NCI-H1048 (cell line): ENCODE results near the gene NBPF10.
"Not testable (repeated sequence)": the region's sequence is repeated elsewhere in the genome, so short reads cannot be mapped to it uniquely, and the experiment has no call there.

ENCODE experiments used
- DNase-seq: peaks from one replicate; lab custom pipeline; 2025; lab: John Stamatoyannopoulos, UW

NBPF10 gene

GRCh38 chr1:146144465-146144864, at the start of gene NBPF10:
NBPF10 (minus strand) TSS chr1:146144804; CDS start chr1:146144769, 35 bp downstream.
- not testable (repeated sequence) for DNase-seq

GRCh38 chr1:146174531-146174930, 29.9 kb upstream of the NBPF10 start:
- DNase-seq: not testable (repeated sequence)

- DNase-seq: not testable (repeated sequence)
These were observed 23.1 kb upstream of the NBPF10 start for GRCh38 chr1:146167740-146168139.

GRCh38 chr1:146167273-146167672, 22.7 kb upstream of the NBPF10 start:
- not testable (repeated sequence) for DNase-seq
